Ovary (tissue), 3 donors: ENCODE results near the gene ARHGAP40.

ENCODE experiments used
- EP300 ChIP-seq: sonication (generic); formaldehyde crosslinking; IDR thresholded peaks from one replicate; pipeline ENCODE4 v1.6.1; 2017; ENCODE audit warnings: antibody characterized with exemption
- POLR2A ChIP-seq: fragments of 450-650 bp; IDR thresholded peaks from one replicate; pipeline ENCODE4 v1.6.1; 2017; ENCODE audit warnings: antibody characterized with exemption, mild to moderate bottlenecking, moderate library complexity
- TF ChIP-seq, protein P1 (sequence below), 3 donors: fragments of 450-650 bp in 2 of 3; fragments of 200-600 bp in 1 of 3; IDR thresholded peaks; one replicate each; pipeline versions ENCODE4 v1.5.1 to v1.8.0; 2016 to 2022; ENCODE audit warnings: antibody characterized with exemption in 3 of 3, mild to moderate bottlenecking in 1 of 3
- donor health status: DM: no; HTN: no; CAD: no.

DNA sequence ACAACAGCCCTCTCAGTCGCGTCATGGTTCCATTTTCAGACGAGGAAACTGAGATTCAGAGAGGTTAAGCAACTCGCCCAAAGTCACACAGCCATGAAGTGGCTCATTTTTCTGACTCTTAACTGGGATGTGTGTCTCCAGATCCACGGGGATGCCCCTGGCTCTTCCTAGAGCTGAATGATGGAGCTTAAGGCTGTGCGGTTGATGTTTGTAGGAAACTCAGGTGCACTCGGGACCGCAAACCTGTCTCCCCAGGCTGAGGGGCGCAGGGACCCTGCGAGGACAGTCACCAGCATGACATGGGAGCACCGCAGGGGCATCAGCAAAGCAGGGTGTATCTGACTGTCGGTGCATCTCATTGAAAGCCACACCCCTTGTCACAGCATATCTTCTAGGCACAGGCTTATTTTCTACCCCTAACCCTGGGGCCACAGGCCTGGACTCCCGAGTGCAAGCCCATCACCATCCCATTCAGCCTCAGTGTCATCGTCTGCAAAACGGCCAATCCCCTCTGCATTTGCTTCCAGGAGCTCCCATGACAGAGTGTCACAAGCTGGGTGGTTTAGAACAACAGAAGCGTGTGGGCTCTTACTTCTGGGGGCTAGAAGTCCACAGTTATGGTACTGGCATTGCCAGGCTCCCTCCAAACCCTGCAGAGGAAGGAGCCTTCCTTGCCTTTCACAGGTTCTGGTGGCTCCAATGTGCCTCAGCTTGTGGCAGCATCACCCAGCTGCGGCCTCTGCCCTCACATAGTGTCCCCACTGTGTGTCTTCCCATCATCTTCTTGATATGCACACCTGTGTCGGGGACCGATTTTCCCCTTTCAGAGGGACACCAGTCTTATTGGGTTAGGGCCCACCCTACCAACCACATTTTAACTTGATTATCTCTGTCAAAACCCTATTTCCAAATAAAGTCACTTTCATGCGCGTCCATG is 9.9 kb upstream of the ARHGAP40 start:
- TF ChIP-seq EP300: no peak
- TF ChIP-seq, protein P1, sequence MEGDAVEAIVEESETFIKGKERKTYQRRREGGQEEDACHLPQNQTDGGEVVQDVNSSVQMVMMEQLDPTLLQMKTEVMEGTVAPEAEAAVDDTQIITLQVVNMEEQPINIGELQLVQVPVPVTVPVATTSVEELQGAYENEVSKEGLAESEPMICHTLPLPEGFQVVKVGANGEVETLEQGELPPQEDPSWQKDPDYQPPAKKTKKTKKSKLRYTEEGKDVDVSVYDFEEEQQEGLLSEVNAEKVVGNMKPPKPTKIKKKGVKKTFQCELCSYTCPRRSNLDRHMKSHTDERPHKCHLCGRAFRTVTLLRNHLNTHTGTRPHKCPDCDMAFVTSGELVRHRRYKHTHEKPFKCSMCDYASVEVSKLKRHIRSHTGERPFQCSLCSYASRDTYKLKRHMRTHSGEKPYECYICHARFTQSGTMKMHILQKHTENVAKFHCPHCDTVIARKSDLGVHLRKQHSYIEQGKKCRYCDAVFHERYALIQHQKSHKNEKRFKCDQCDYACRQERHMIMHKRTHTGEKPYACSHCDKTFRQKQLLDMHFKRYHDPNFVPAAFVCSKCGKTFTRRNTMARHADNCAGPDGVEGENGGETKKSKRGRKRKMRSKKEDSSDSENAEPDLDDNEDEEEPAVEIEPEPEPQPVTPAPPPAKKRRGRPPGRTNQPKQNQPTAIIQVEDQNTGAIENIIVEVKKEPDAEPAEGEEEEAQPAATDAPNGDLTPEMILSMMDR (IDR thresholded peaks at IDR 0.05): no peak
- TF ChIP-seq POLR2A: no peak
